ENCODE results near the gene MLLT10. TPM values are rescaled to one million over a fixed set of nuclear protein-coding genes. Genes with fewer than 3 reads are reported as not detected.

The MLLT10 gene
- total and polyA plus RNA-seq, 4 donors = 20.6 to 97.8 (median 35.7) TPM

GRCh38 chr10:21689881-21690280, 155.8 kb downstream of the MLLT10 start:
- peaks cover 0 to 4% (median 0%) of the 10 kb centered on the region in 4 donors for H3K36me3 ChIP-seq (ENCODE audit: control insufficient read depth in 4 of 4, insufficient read depth in 4 of 4, low read length in 4 of 4)
- TF ChIP-seq, protein P1, sequence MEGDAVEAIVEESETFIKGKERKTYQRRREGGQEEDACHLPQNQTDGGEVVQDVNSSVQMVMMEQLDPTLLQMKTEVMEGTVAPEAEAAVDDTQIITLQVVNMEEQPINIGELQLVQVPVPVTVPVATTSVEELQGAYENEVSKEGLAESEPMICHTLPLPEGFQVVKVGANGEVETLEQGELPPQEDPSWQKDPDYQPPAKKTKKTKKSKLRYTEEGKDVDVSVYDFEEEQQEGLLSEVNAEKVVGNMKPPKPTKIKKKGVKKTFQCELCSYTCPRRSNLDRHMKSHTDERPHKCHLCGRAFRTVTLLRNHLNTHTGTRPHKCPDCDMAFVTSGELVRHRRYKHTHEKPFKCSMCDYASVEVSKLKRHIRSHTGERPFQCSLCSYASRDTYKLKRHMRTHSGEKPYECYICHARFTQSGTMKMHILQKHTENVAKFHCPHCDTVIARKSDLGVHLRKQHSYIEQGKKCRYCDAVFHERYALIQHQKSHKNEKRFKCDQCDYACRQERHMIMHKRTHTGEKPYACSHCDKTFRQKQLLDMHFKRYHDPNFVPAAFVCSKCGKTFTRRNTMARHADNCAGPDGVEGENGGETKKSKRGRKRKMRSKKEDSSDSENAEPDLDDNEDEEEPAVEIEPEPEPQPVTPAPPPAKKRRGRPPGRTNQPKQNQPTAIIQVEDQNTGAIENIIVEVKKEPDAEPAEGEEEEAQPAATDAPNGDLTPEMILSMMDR (IDR thresholded peaks at IDR 0.05; ENCODE audit: control extremely low read depth, extremely low read depth) = no peak
- H3K9ac ChIP-seq (ENCODE audit: insufficient read depth in 1 of 2, low read length in 2 of 2) = no peak overlapping the region
- H3K4me1 ChIP-seq (ENCODE audit: control insufficient read depth in 5 of 5, insufficient read depth in 5 of 5, low read length in 5 of 5) = peaks cover 0 to 5% (median 5%) of the 10 kb centered on the region in 5 donors
- no peaks in the 10 kb centered on the region for H3K9me3 ChIP-seq (ENCODE audit: control insufficient read depth in 4 of 4, insufficient read depth in 3 of 4, low read length in 3 of 4)
- ATAC-seq (ENCODE audit: insufficient read depth, low FRiP score) (no peak), DNase-seq (no peak)
- no peak overlapping the region for H3K27ac ChIP-seq (ENCODE audit: low read depth in 1 of 2, low read length in 1 of 2)
- H3K4me3 ChIP-seq = no peak overlapping the region
- no peaks in the 10 kb centered on the region for H3K27me3 ChIP-seq (ENCODE audit: control insufficient read depth in 3 of 3, insufficient read depth in 3 of 3, low read length in 2 of 3)

DNA sequence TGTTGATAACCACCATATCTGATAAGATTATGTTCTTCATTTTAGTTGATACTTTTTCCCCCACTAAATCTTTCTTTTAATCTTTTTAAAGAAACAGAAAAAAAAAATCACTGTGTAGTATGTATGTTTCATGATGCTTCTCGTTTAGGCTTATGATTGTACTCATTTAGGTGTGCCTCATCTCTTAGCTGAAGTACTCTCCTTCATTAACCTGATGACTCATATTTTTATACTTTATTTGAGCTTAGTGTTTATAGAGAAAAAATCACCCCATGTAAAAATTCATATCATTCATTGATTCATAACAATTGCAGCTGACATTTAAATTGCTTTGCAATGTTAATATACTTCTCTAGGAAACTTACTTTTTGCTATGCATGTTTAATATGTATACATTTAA, 158.9 kb downstream of the MLLT10 start:
- WGBS, 2 donors = 76 to 89% methylated on average over 1 of the region's 1 CpG
- peaks cover 0 to 10% (median 0%) of the 10 kb centered on the region in 5 donors for H3K4me1 ChIP-seq (ENCODE audit: control insufficient read depth in 5 of 5, insufficient read depth in 5 of 5, low read length in 5 of 5)
- H3K9me3 ChIP-seq (ENCODE audit: control insufficient read depth in 4 of 4, insufficient read depth in 3 of 4, low read length in 3 of 4) = no peaks in the 10 kb centered on the region
- no peak for ATAC-seq (ENCODE audit: insufficient read depth, low FRiP score)
- no peak overlapping the region for H3K4me3 ChIP-seq
- no peaks in the 10 kb centered on the region for H3K27me3 ChIP-seq (ENCODE audit: control insufficient read depth in 3 of 3, insufficient read depth in 3 of 3, low read length in 2 of 3)
- TF ChIP-seq, protein P1 (IDR thresholded peaks at IDR 0.05; ENCODE audit: control extremely low read depth, extremely low read depth) = no peak
- no peak for DNase-seq
- H3K36me3 ChIP-seq (ENCODE audit: control insufficient read depth in 4 of 4, insufficient read depth in 4 of 4, low read length in 4 of 4) = peaks cover 0 to 3% (median under 1%) of the 10 kb centered on the region in 4 donors
- no peak overlapping the region for H3K9ac ChIP-seq (ENCODE audit: insufficient read depth in 1 of 2, low read length in 2 of 2)
- no peak overlapping the region for H3K27ac ChIP-seq (ENCODE audit: low read depth in 1 of 2, low read length in 1 of 2)

- DNase-seq (no peak), ATAC-seq (ENCODE audit: insufficient read depth, low FRiP score) (no peak)
- H3K27me3 ChIP-seq (ENCODE audit: control insufficient read depth in 3 of 3, insufficient read depth in 3 of 3, low read length in 2 of 3) = no peaks in the 10 kb centered on the region
- peaks cover 0 to 10% (median 0%) of the 10 kb centered on the region in 5 donors for H3K4me1 ChIP-seq (ENCODE audit: control insufficient read depth in 5 of 5, insufficient read depth in 5 of 5, low read length in 5 of 5)
- H3K4me3 ChIP-seq = no peak overlapping the region
- WGBS, 2 donors = 80 to 85% methylated on average over 5 of the region's 5 CpGs
- H3K27ac ChIP-seq (ENCODE audit: low read depth in 1 of 2, low read length in 1 of 2) = no peak overlapping the region
- peaks cover 0 to 2% (median under 1%) of the 10 kb centered on the region in 4 donors for H3K36me3 ChIP-seq (ENCODE audit: control insufficient read depth in 4 of 4, insufficient read depth in 4 of 4, low read length in 4 of 4)
- H3K9ac ChIP-seq (ENCODE audit: insufficient read depth in 1 of 2, low read length in 2 of 2) = no peak overlapping the region
- TF ChIP-seq, protein P1 (IDR thresholded peaks at IDR 0.05; ENCODE audit: control extremely low read depth, extremely low read depth) = no peak
- no peaks in the 10 kb centered on the region for H3K9me3 ChIP-seq (ENCODE audit: control insufficient read depth in 4 of 4, insufficient read depth in 3 of 4, low read length in 3 of 4)
Observed at GRCh38 chr10:21693418-21693817, 159.4 kb downstream of the MLLT10 start.

DNA sequence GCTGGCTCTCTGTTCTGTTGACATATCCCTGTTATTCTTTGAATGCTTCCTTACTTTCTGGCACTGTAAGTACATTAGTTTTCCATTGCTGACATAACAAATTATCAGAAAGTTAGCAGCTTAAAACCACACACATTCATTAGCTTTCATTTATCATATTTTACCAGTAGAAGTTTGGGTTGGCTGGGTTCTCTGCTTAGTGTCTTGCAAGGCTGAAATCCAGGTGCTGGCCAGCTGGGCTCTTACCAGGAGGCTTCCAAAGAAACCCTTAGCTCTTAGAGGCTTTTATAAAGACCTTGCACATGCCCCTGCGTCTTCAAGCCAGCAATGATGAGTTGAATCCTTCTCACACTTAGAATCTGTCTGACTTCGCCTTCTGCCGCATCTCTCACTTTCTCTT, 160.6 kb downstream of the MLLT10 start:
- DNase-seq (no peak), ATAC-seq (ENCODE audit: insufficient read depth, low FRiP score) (no peak)
- H3K9ac ChIP-seq (ENCODE audit: insufficient read depth in 1 of 2, low read length in 2 of 2) = no peak overlapping the region
- no peak overlapping the region for H3K27ac ChIP-seq (ENCODE audit: low read depth in 1 of 2, low read length in 1 of 2)
- WGBS, 2 donors = 95 to 97% methylated on average over 3 of the region's 3 CpGs
- peaks cover 0 to 4% (median under 1%) of the 10 kb centered on the region in 4 donors for H3K36me3 ChIP-seq (ENCODE audit: control insufficient read depth in 4 of 4, insufficient read depth in 4 of 4, low read length in 4 of 4)
- H3K27me3 ChIP-seq (ENCODE audit: control insufficient read depth in 3 of 3, insufficient read depth in 3 of 3, low read length in 2 of 3) = no peaks in the 10 kb centered on the region
- H3K9me3 ChIP-seq (ENCODE audit: control insufficient read depth in 4 of 4, insufficient read depth in 3 of 4, low read length in 3 of 4) = no peaks in the 10 kb centered on the region
- TF ChIP-seq, protein P1 (IDR thresholded peaks at IDR 0.05; ENCODE audit: control extremely low read depth, extremely low read depth) = no peak
- H3K4me1 ChIP-seq (ENCODE audit: control insufficient read depth in 5 of 5, insufficient read depth in 5 of 5, low read length in 5 of 5) = peaks cover 0 to 8% (median 0%) of the 10 kb centered on the region in 5 donors
- no peak overlapping the region for H3K4me3 ChIP-seq

Data from lung (tissue), 12 donors.